ENCODE data around the gene PLLP.
"Not testable (repeated sequence)": the region's sequence is repeated elsewhere in the genome, so short reads cannot be mapped to it uniquely, and the experiment has no call there.

PLLP gene

DNA sequence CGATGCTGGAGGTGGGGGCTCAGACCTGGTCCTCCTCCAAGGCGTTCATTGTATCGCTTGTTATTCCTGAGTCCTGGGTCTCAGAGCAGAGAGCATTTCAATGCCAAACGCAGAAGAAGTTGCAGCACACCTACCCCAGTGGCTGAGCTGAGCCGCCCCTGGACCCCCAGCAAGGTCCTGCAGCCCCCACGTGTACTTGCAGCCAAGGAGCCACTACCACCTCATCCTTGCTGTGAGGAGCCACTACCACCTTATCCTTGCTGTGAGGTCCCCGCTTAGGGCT, 13.5 kb downstream of the PLLP start:
- FAIRE-seq, result no peak

DNA sequence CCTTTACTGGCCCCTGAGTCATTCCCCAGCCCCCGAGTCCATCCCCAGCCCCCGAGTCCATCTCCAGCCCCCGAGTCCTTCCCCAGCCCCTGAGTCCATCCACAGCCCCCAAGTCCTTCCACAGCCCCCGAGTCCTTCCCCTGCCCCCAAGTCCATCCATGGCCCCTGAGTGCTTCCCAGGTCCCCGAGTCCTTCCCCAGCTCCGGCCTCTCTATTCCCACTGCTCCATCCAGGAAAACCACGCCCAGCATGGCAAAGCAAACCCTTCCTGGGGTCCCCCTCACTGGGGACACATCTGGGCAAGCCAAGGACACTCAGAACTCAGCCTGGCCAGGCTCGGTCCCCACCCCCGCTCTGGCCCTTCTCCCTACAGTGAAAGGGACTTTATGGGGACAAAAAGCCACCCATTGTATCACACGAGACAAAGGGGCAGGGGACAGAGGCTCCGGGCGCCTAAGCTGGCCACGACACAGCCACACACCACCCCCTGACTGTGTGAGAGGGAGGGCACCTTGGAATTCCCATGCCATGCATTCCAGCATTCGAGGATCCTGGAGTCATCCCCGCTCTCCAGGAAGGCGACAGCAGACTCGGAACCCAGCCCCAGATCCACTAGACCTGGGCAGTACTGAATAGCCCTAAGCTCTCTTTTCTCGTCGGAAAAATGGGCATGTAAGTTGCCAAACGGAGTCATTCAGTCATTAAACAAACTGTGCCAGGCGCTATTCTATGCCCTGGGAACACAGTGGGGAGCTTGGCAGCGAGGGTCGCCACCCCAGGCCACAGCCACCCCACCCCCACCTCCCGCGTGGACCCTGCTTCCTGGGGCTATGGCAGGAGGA, 14.0 kb downstream of the PLLP start:
- FAIRE-seq, result no peak

DNA sequence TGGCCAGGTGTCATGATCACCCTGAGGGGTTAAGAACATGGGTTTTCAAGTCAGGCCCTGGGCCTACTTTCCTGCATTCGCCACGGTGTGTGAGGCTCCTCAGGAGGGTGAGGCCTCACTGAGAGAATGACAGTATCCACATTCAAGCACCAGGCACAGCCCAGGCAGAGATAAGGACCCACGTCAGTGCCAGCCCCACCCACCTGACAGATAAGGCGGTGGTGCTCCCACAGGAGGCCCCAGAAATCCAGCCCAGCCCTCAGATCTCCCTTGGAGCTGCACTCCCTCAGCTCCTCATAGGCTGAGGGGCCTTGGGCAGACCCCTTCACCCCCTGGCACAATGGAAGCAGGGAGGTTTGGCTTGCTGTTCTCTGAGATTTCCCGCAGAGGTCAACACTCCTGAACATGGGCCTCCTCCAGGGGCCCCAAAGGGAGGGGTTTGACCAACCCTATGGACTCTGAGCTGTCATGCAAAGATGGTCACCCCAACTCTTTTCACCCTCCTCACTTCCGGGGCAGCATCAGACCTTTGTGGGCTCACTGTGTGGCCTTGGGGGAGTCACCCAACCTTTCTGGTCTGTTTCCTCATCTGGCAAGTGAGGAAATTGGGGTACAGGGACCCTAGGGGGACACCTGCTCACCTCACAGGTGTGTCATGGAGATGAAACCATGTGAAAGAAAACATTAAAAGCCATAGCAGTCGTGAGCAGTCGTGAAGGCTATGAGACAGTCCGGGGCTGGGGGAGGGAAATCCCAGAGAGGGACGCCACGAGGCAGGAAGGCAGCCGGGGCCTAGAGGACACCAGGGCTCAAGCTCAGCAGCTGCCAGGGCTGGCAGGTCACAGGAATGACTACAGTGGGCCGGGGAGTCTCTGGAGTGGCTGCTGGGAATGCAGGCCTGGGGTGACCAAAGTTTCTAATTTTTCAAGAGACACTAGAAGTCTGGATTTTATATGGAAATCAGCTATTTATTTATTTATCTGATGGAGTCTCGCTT, 15.4 kb downstream of the PLLP start:
- FAIRE-seq, result no peak

DNA sequence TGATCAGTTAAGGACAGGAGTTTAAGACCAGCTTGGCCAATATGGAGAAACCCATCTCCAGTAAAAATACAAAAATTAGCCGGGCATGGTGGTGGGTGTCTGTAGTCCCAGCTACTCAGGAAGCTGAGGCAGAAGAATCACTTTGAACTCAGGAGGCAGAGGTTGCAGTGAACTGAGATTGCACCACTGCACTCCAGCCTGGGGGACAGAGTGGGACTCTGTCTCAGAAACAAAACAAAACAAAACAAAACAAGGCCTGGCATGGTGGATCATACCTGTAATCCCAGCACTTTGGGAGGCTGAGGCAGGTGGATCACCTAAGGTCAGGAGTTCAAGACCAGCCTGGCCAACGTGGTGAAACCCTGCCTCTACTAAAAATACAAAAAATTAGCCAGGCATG, 17.1 kb downstream of the PLLP start:
- not testable (repeated sequence) for FAIRE-seq

DNA sequence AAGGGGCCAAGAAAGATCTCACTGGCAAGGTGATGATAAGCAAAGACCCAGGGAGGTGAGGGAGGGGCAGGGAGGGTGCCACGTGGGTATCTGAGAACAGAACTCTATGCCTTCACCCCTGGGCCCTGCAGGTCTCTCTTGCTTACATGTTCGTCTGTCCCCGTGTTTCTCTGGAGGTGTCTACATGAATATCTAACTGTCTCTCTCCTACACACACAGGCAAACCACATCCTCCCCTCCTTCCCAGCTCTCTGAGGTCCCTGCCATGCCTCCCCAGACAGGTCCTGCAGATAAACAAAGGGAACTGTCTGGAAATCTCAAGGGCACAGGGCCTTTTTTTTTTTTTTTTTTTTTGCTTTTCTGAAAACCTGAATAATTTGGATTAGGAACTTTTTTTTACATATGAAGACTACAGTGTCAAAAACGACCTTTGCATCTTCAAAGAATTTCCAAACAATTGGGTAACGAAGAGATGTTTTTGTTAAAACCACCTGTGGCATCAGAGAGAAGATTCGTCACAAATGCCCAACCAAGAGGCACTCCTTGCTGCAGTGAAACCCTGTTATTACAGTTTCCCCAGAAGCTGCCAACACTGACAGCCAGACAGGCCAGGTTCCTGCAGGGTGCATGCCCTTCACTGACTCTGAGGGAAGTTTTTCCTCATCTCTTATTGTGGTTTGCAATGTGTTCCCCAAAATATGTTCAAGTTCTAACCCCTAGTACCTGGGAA, 17.8 kb downstream of the PLLP start:
- FAIRE-seq, result no peak

DNA sequence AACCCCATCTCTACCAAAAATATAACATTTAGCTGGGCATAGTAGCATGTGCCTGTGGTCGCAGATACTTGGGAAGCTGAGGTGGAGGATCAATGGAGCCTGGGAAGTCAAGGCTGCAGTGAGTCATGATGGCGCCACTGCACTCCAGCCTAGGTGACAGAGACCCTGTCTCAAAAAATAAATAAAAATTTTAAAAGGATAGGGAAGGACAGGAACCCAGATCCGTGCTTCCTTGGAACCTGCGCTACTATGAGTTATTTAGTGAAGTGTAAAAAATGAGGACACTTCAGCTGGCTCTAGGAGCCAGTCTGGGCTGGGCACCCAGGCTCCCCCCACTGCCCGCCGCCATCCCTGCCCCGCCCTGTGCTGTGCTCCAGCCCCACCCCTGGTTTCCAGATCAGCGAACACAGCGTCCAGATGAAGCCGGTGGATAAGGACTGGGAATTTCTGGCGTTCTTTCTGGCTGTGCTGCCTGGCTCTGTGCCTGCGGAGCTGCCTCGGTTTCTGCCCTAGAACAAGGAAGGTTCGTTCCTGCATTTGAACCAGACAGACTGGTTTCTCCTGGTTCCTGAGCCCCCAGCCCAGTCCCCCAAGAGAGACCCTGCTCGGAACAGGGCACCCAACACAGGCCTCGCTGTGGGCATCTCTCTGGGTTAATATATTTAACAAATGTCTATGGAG, 18.5 kb downstream of the PLLP start:
- no peak for FAIRE-seq

DNA sequence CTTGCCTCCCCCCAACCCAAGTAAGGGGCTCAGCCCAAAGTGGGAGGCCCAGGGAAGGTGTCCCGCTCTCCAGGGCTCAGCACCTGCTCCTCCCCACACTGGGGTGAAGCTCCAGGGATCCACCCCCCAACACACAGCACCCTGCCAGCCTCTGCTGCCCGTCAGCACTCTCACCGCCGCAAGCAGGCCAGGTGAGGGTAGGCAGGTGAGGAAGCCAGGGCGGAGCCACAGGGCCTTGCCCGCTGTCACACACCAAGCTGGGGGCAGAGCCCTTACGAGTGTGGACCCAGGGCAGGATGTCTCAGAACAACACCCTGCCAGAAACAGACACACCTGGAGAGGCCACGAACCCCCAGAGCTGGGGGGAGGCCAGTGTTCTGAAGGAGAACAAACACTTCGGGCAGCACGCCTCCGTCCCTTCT, 19.5 kb downstream of the PLLP start:
- FAIRE-seq, result no peak

DNA sequence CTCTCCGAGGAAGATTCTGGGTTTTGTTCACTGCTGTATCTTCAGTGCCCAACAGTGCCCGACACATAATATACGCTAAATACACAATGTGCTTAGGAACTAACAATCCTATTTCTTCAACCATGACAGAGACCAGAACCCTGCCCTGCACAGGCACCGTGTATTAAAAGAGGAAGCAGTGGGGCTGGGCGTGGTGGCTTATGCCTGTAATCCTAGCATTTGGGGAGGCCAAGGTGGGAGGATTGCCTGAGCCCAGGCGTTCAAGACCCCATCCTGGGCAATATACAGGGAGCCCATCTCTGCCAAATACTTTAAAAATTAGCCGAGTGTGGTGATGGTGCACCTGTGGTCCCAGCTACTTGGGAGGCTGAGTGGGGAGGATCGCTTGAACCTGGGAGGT, 20.1 kb downstream of the PLLP start:
- no peak for FAIRE-seq

DNA sequence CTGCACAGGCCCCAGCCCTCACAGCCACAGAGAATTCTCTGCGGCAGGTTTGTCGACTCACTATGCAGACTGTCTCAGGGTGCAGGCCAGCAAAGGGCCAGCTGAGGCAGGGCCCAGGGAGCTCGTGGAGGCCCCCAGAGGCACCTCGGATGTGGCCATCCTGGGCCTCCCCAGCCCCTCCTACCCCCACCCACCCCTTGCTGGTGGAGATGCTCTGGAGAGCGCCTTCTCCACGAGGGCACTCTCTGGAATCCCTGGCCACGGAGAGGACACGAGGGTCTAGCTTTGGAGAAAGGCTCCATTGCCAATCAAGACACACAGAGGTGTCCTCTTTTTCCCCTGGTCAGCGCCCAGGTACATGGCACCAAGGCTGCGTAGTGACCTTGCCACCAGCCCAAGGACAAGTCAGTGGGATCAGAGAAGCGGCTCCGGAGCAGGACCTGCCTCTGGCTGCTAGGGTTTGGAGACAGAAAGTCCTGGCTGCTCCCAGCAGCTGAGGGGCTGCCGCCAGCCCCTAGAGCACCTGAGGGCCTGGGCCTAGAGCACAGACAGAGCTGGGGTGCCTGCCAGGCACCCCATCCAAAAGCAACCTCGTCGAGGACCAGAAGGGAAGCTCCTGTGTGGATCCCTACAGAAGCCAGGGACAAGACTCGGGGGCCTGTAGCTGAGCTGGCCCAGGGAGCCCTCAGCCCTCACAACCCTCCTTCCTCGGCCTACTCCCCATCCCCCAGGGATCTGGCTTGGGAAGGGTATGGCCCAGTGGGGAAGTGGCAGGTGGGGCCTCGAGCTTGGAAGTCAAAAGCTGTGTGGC, 20.7 kb downstream of the PLLP start:
- FAIRE-seq, result no peak

DNA sequence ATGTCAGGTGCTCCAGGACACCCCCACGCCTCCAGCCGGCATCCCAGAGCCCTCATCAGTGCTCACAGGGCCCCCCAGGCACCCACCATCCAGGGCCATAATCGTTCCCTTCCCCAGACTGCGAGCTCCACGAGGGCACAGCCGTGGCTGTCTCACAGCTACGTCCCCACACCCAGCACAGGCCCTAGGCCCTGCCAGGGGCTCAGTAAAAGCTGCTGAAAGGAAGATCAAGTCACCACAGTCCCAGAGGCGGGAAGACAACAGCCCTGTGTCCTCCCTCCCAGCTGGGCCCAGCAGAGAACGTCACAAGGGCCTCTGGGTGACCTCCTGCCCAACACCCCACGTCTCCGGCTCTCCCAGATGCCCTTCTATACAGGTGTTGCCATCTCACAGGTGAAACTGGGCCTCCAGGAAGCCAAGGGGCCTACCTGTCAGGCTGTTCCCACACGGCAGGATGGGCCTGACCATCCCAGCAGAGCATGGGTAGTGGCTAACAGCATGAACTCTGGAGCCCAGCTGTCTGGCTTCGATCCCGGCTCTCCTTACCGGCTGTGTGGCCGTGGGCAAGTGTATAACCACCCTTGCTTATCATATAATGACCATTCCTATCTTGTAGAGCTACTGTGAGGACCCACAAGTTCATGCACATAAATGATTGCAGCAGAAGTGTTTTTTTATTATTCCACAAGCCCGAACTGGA, 21.5 kb downstream of the PLLP start:
- FAIRE-seq, result no peak

DNA sequence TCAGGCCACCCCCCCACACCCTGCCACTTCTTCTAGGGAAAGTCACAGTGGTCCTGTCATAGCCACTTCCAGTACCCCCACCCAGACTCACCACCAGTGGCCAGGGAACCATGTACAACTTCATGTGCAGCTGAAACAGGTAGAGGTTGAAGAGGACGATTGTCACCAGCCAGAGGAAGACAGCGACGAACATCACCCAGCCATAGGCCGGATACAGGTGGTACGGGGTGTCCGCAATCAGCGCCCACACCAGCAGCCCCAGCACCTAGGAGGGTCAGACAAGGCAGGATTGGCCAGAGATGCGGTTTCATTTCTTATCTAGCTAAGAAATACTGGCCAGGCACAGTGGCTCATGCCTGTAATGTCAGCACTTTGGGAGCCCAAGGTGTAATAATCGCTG, 22.7 kb downstream of the PLLP start:
- FAIRE-seq, result no peak

DNA sequence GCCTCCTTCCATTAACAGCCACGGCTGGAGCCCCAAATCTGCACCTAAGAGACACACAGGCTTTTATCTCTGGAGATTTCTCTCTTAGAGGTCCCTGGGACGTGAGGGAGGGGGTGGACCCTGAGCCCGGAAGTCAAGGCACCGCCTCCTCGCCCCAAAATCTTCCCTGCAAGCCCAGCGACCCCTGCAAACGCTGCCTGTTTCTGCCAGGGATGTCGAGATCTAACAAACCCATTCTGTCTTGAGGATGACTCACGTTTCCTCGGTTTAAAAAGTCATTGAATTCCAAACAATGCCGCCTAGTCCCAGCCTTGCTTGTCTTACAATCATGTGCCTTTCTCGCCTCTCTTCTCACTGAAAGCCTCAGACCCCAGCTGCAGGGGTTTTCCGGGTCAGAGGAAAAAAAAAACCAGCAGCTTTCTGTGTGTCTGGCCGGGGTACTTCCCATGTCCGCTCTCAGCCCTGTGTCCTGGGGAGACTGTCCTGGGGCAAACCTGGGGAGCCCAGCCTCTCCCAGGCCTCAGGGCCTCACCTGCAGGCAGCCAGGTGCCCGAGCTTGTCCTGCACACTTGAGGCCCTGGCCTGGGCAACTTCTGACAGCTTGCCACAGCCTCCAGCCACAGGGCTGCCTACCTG, 24.1 kb downstream of the PLLP start:
- no peak for FAIRE-seq

DNA sequence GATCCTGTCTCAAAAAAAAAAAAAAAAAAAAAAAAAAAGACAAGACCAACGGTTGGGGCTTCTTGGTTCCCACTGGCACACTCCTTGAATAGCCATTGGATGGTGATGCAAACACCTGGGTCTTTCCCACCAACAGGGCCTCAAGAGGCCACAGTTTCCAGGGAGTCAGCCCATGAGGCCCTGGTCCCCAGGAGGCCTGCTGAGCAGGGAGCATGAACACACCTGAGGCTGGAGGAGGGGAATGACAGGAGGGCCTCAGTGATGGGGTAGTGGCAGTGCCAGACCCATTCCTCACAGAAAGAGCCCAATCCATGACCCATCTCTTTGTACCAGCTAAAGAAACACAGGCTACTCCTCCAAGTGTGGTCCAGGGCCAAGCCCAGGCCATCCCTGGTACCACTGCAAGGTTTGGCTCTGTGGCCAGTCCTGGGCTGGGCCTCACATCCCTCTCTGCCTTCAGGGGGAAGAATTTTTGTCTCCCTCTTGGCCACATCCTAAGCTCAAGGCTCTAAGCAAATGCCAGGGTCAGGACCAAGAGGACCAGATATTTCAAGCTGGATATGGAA, 25.5 kb downstream of the PLLP start:
- no peak for FAIRE-seq

DNA sequence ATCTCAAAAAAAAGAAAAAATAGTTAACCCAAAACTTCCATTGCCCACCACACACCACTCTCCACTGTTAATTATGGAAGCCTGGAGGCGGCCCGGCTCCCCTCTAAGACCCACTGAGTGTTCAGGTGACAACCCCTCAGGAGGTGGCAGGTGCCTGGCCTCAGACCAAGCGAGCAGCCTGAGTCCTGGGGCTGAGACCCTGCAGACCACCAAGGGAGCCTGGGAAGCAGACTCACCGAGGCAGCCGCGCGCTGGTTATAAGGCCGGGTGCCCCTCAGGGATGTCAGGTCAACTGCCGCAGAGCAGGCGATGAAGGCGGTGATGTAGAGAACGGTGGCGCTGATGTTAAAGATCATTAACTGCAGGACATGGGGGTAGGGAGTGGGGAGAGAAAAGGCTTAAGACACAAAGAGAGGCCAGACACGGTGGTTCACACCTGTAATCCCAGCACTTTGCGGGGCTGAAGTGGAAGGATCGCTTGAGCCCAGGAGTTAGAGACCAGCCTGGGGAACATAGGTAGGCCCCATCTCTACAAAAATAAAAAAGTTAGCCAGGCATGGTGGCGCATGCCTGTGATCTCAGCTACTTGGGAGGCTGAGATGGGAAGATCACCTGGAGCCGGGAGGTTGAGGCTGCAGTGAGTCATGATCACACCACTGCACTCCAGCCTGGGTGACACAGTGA, 26.1 kb downstream of the PLLP start:
- no peak for FAIRE-seq

DNA sequence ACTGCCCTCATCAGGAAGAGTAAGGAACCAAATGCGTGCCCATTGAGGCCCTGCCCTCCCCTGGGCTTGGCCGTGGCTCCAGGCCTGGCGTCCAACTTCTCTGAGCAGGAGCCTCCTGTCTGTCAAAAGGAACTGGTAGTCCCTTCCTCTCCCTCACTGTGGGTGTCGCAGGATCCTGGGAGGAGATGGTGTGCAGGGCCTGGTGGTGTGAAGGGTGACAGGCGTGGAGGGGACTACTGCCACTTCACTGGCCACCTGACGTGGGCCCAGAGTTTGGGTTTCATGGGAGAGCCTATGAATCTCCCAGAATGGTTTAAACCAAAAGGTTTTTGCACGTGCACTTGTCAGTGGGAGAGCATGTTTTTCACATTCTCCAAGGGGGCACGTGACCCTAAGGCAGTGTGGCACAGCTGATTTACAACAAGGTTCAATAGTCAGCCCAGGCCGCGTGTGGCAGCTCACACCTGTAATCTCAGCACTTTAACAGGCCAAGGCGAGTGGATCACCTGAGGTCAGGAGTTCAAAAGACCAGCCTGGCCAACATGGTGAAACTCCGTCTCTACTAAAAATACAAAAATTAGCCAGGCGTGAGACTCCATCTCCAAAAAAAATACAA, 26.9 kb downstream of the PLLP start:
- FAIRE-seq, result no peak

DNA sequence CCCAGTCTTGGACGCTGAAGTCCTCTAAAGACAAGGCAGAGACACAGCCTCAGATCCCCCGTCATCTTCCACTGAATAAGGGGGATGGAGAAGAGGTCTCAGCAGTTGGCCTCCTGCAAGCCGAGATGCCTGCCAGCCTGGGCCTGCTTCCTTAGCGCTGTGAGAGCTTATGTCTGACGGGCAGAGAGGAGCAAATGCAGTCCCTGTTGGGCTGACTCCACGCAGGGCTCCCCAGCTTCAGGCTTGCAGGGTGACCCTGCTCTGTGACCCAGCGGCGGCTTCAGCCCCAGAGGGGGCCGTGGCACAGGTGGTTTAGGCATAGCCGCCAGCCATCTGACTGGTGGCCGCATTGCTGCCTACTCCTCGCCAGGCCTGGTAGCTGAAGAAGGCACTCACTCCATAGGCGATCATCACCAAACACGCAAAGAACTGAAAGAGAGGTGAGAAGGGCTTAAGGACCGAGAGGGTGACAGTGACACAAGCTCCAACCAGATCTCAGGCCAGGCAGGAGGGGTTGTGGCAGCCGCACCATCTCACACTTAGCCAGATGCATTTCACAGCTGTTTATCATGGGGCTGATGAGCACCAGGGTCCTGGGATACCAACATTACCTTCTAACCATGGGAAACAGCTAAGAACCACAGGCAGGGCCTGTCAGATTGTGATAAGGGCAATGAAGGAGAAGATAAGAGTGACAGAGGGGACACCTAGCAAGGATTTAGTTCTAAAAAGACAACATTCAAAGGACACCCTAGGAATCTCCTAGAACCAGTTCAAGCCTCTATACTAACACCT, 27.7 kb downstream of the PLLP start:
- FAIRE-seq, result no peak

DNA sequence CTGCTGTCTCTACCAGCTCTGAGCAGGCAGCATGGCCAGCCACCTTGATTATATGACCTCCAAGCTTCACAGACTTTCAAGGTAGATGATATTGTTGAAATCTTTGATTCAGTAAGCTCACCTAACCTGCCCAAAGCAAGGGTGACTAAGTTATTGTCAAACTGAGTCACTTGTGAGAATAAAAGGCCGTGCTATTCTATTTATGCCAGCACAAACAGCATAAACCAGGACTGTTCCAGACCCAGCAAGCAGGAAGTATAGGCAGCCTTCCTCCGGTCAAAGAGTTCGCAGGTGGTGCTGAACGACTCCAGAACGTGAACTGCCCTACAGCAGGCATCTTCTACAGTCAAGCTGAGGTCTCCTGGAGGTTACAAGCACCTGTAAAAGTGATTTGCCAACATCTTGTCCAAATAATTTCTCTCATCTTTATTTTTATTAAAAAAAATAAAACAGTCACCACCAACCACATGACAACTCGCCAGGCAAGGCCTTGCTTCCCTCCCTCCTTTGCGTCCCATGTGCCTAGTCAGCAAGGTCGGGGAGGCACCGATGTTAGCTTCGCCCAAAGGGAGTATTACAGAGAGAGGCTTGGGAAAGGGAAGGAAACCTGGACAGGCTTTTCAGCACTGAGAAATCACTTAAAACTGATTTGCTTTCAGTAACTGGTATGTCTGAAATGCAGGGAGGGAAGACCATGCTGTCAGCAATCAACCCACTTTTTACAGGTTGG, 28.6 kb downstream of the PLLP start:
- no peak for FAIRE-seq

DNA sequence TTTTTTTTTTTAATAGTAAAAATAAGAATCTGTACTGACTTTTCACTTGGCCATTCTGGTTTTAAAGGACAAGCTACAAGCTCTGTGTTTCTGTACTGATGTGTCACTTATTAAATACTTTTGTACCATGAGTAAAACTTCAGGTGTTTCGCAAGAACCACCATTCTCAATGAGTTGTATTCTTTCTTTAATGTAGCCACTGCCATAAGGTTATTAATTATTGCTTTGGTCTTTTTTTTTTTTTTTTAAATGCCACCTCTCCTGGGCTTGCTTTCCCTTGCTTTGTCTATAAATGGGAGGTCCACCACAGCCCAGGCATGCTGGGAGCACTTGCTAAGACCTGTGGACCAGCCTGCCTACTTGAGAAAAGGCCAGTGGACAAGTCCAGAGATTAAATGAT, 31.0 kb downstream of the PLLP start:
- no peak for FAIRE-seq

Data from G401.6 (cell line).